ENCODE measurements around the gene LEMD2. TPM values are rescaled to one million over a fixed set of nuclear protein-coding genes. Genes with fewer than 3 reads are reported as not detected.

The LEMD2 gene
- total and polyA plus RNA-seq, 2 of the 4 experiments (the other 2 are of a cell fraction): 26.5 to 43.6 TPM

DNA sequence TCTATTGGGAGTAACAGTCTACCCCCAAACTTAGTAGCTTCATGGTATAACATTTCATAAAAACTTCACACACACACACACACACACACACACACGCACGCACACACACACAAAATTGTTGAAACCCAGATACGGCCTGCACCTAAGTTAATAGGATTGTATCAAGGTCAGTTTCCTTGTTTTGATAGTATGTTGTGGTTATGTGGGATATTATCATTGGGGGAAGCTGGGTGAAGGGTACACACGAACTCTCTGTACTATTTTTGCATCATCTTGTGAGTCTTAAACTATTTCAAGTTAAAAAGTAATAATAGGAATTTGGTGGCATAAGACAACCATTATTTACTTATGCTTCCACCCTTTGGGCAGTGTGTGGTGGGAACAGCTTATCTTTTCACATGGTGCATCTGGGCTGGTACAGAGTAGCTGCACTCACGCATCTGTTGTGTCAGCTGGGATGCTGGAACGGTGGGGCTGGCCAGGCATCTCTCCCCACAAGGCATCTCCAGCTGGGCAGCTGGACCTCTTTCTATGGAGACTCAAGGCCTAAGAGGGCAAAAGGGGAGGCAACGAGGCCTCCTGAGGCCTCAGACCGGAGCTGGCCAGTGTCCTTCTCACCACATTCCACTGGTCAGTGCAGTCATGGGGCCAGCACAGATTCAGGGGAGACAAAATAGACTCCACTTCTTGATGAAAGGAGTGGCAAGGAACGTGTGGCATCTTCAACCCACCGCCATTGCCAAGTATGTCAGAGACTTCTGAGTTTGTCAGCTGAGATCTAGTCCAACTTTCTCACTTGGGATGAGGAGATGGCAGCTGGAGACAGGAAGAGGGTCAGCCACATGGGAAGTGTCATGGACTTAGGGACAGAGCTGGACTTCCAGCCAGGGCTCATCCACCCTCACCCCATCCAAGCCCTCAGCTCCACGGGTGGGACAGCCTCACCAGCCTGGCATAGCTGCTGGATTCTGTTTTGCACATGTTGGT lies 21.7 kb downstream of the LEMD2 start:
- in situ Hi-C loops (cut with MboI; ENCODE audit: low sequenced_read_pairs): loop anchor here (10.0 kb wide), 2 partner anchors 182 to 388 kb away; partner anchors contain the start of gene BAK1
- intact Hi-C loops (cut with micrococcal nuclease): no loop called here
- peak overlapping the region; percentile 20; the same call in 1 of the 2 replicates for H3K23ac ChIP-seq (ENCODE audit: low read depth, low read length)
- H4K5ac ChIP-seq (ENCODE audit: low read depth, low read length): no peak overlapping the region
- peaks cover 0 to 10% of the 10 kb centered on the region in 2 experiments; a peak in 1 of 4 replicates for H3K79me1 ChIP-seq (ENCODE audit: low read depth in 1 of 2, low read length in 2 of 2)
- no CpG with 5 or more reads among the region's 11 CpGs for whole genome bisulfite sequencing, 2 experiments (ENCODE audit: extremely low coverage in 2 of 2, insufficient read length in 1 of 2)
- no peak overlapping the region for H2AK9ac ChIP-seq (replicated peaks; ENCODE audit: low read depth, low read length, poor library complexity)
- no peak overlapping the region for H3K4me3 ChIP-seq (ENCODE audit: insufficient read depth, low read depth, low read length)
- peaks cover 1% of the 10 kb centered on the region for H3K36me3 ChIP-seq (ENCODE audit: control insufficient read depth, insufficient read depth, low read length)
- no peaks in the 10 kb centered on the region for H3K9me3 ChIP-seq (ENCODE audit: control insufficient read depth, insufficient read depth, low read length)
- H3K14ac ChIP-seq (replicated peaks; ENCODE audit: low read depth, low read length): 0 out of 2 replicates have a peak overlapping the region, but pooled peaks have one; percentile 14
- no peak overlapping the region for H3K4me2 ChIP-seq (ENCODE audit: low read depth, low read length)
- H3K18ac ChIP-seq (ENCODE audit: low read depth, low read length): no peak overlapping the region
- H2BK120ac ChIP-seq (ENCODE audit: low read depth, low read length): 0 out of 2 replicates have a peak overlapping the region, but pooled peaks have one; percentile 98
- dilution Hi-C loops (cut with HindIII; ENCODE audit: low sequenced_read_pairs, unreplicated experiment): no loop called here
- peak overlapping the region; percentile 31; the same call in 1 of the 2 replicates for H3K4ac ChIP-seq (ENCODE audit: low read depth, low read length)
- ChIA-PET CTCF (interaction anchor here (1.0 to 2.3 kb wide), 4 partner anchors 56 to 387 kb away, joined by 4 to 19 read pairs (median 4); partner anchors contain the start of gene UQCC2), POLR2A (ENCODE audit: unreplicated experiment) (interaction anchor here (0.5 kb wide), 1 partner anchor 1076 kb away, joined by 3 read pairs; no protein-coding TSS in a partner anchor)
- H3K9ac ChIP-seq (ENCODE audit: low read depth, low read length): no peak overlapping the region
- H4K8ac ChIP-seq (ENCODE audit: low read depth in 2 of 2, low read length in 2 of 2): no peak overlapping the region; a peak in 1 of 4 replicates
- peak overlapping the region; percentile 14; the same call in 1 of the 2 replicates for H2BK20ac ChIP-seq (ENCODE audit: low read depth, low read length)
- H3K27ac ChIP-seq (ENCODE audit: insufficient read depth, low read length): no peak overlapping the region
- no peak for TF ChIP-seq CHD1 (IDR thresholded peaks at IDR 0.05; ENCODE audit: low read depth, low read length)
- TF ChIP-seq RCOR1 (IDR thresholded peaks at IDR 0.05; ENCODE audit: insufficient replicate concordance, low read length): no peak
- no peak for TF ChIP-seq MAZ (IDR thresholded peaks at IDR 0.05; ENCODE audit: borderline replicate concordance, low read depth, low read length)
- no peak for TF ChIP-seq SMC3 (IDR thresholded peaks at IDR 0.05; ENCODE audit: low read depth, low read length)
- no peak for TF ChIP-seq RAD21 (IDR thresholded peaks at IDR 0.05; ENCODE audit: low read length)
- no peak for TF ChIP-seq NFE2L2 (IDR thresholded peaks at IDR 0.05; ENCODE audit: low read depth, low read length)
- no peak for TF ChIP-seq POLR2A (IDR thresholded peaks at IDR 0.05; ENCODE audit: low read depth, low read length)
- no peak for TF ChIP-seq RFX5 (IDR thresholded peaks at IDR 0.05; ENCODE audit: low read depth, low read length)
- TF ChIP-seq FOS (IDR thresholded peaks at IDR 0.05; ENCODE audit: low read depth, low read length): no peak
- TF ChIP-seq, protein P1, sequence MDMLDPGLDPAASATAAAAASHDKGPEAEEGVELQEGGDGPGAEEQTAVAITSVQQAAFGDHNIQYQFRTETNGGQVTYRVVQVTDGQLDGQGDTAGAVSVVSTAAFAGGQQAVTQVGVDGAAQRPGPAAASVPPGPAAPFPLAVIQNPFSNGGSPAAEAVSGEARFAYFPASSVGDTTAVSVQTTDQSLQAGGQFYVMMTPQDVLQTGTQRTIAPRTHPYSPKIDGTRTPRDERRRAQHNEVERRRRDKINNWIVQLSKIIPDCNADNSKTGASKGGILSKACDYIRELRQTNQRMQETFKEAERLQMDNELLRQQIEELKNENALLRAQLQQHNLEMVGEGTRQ (IDR thresholded peaks at IDR 0.05; ENCODE audit: low read depth, low read length): no peak
- TF ChIP-seq BHLHE40 (IDR thresholded peaks at IDR 0.05; ENCODE audit: low read depth, low read length): no peak
- TF ChIP-seq CEBPB (IDR thresholded peaks at IDR 0.05; ENCODE audit: low read depth, low read length): no peak
- no peak overlapping the region for H3K56ac ChIP-seq (ENCODE audit: extremely low read depth, insufficient read depth, low read length)
- H2BK15ac ChIP-seq (ENCODE audit: low read depth, low read length): 0 out of 3 replicates have a peak overlapping the region, but pooled peaks have one; percentile 15
- H2BK5ac ChIP-seq (ENCODE audit: low read depth, low read length, poor library complexity, severe bottlenecking): no peak overlapping the region
- peaks cover 28% of the 10 kb centered on the region for H3K9me1 ChIP-seq (ENCODE audit: insufficient read depth, low read length)
- no peak overlapping the region for H4K91ac ChIP-seq (ENCODE audit: insufficient read depth, low read depth, low read length)
- H2AFZ ChIP-seq (replicated peaks; ENCODE audit: low read length, poor library complexity): peak overlapping the region; percentile 52
- peaks cover 42% of the 10 kb centered on the region for H3K4me1 ChIP-seq (ENCODE audit: control insufficient read depth, insufficient read depth, low read length)
- 0 out of 2 replicates have a peak, but pooled peaks cover 4% of the 10 kb centered on the region for H4K20me1 ChIP-seq (ENCODE audit: insufficient read depth, low read length)
- no TSS peak for BruUV-seq (replicated peaks)
- peak overlapping the region; percentile 25; the same call in 1 of the 2 replicates for H2AK5ac ChIP-seq (ENCODE audit: low read depth, low read length)
- no peak for DNase-seq
- no peaks in the 10 kb centered on the region for H3K27me3 ChIP-seq (ENCODE audit: control insufficient read depth, insufficient read depth, low read length)
- ATAC-seq (ENCODE audit: low read depth): no peak
